GM19372 (cell line): ENCODE data around the gene APC.

Experiments
- ATAC-seq: cut with Tn5 transposase; IDR thresholded peaks from one replicate; pipeline ENCODE4 v1.9.1; 2021; ENCODE audit warnings: mild to moderate bottlenecking, low read depth, moderate library complexity; ENCODE audit not compliant: unreplicated experiment

APC gene

GRCh38 chr5:112892776-112893175, 155.1 kb downstream of the APC start:
- no peak for ATAC-seq

- no peak for ATAC-seq
These were observed 158.0 kb downstream of the APC start for GRCh38 chr5:112895682-112896081.
